Motor neuron (in vitro differentiated cells): ENCODE data around the gene PIH1D2. TPM values are rescaled to one million over a fixed set of nuclear protein-coding genes. Genes with fewer than 3 reads are reported as not detected.
"Not testable (repeated sequence)": the region's sequence is repeated elsewhere in the genome, so short reads cannot be mapped to it uniquely, and the experiment has no call there.

Source experiments
- ATAC-seq, 8 experiments: fragments of 200-7000 bp; cut with Tn5 transposase; replicated peaks in 6 of 8; 2 replicates each; pipeline ENCODE4 v1.8.0; 2021; ENCODE audit warnings: mild to moderate bottlenecking in 8 of 8, moderate library complexity in 8 of 8
- H3K27ac ChIP-seq, 2 donors: fragments of 250-450 bp; sonication (Bioruptor Pico); 2 replicates each; pipeline ENCODE4 v1.9.0; 2021; ENCODE audit warnings: antibody characterized with exemption in 2 of 2, mild to moderate bottlenecking in 2 of 2, moderate library complexity in 1 of 2
- H3K4me1 ChIP-seq, 2 donors: fragments of 250-450 bp; sonication (Bioruptor Pico); replicated peaks in 1 of 2; 2 replicates each; pipeline ENCODE4 v1.6.1; 2021; ENCODE audit warnings: antibody characterized with exemption in 2 of 2, mild to moderate bottlenecking in 2 of 2, moderate library complexity in 1 of 2
- H3K4me3 ChIP-seq, 5 donors: fragments of 250-450 bp; sonication (Bioruptor Pico); 2 replicates each; pipeline ENCODE4 v1.9.0; 2021; ENCODE audit warnings: antibody characterized with exemption in 5 of 5, mild to moderate bottlenecking in 5 of 5, moderate library complexity in 4 of 5
- WGBS, 10 experiments: fragments of 450-650 bp; shearing (Covaris generic); methylation state at CpG; one replicate each; pipeline ENCODE4 v1.0.0; 2022; 5-methylcytosine and 5-hydroxymethylcytosine counted together
- in situ Hi-C, 9 experiments: fragments of 400-800 bp; cut with MboI; loops; one replicate each; pipeline ENCODE4 v1.15.0; 2021; ENCODE audit warnings: low sequenced_read_pairs in 9 of 9, low pct_unique_long_range_greater_than_20kb in 2 of 9; ENCODE audit not compliant: unreplicated experiment in 9 of 9
- total RNA-seq, 8 experiments: library from RNA; unstranded; fragments of 300-600 nt; gene quantifications; 2 replicates each; pipeline versions ENCODE4 v1.2.3 to v1.2.4, GENCODE V29; 2022

PIH1D2 gene
- total RNA-seq, 8 experiments from 2014 or later, result 2.1 to 20.3 (median 3.2) TPM

GRCh38 chr11:112048256-112048655, 25.6 kb downstream of the PIH1D2 start:
- H3K4me1 ChIP-seq, H3K27ac ChIP-seq, ATAC-seq, H3K4me3 ChIP-seq, in situ Hi-C loops: not testable (repeated sequence)
- WGBS, 10 experiments, result 88 to 100% (median 100%) methylated on average over 1 to 3 of the region's 3 CpGs; no CpG with 5 or more reads in 1 of the 10 experiments

- WGBS, 10 experiments, result 80 to 100% (median 100%) methylated on average over 1 of the region's 2 CpGs; no CpG with 5 or more reads in 6 of the 10 experiments
- in situ Hi-C loops, H3K27ac ChIP-seq: not testable (repeated sequence)
Measured at GRCh38 chr11:112046647-112047046, 27.2 kb downstream of the PIH1D2 start.

DNA sequence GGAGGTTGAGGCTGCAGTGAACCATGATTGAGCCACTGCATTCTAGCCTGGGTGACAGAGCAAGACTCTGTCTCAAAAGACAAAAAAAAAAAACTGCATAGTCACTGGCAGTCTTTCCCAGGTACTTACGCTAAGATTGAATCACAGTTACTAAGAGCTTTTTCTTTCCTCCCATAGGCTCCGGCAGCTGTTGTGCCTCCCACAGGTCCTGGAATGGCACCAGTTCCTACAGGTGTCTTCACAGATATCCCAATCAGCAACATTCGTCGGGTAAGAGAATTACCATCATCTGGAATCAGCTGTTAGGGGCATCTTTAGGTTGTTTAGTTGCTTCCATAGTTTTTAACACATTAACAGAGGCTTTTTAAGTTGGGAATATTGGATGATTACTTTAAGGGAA, 28.9 kb downstream of the PIH1D2 start:
- H3K4me1 ChIP-seq, result no peaks in the 10 kb centered on the region
- WGBS, 10 experiments, result 92 to 100% (median 100%) methylated on average over 1 to 4 of the region's 4 CpGs; no CpG with 5 or more reads in 3 of the 10 experiments
- in situ Hi-C loops, result no loop called here
- no peak for ATAC-seq
- no peak overlapping the region for H3K4me3 ChIP-seq
- no peak overlapping the region for H3K27ac ChIP-seq

More at GRCh38 chr11:112046647-112047046, 27.2 kb downstream of the PIH1D2 start:
- H3K4me1 ChIP-seq, H3K4me3 ChIP-seq, ATAC-seq: not testable (repeated sequence)

DNA sequence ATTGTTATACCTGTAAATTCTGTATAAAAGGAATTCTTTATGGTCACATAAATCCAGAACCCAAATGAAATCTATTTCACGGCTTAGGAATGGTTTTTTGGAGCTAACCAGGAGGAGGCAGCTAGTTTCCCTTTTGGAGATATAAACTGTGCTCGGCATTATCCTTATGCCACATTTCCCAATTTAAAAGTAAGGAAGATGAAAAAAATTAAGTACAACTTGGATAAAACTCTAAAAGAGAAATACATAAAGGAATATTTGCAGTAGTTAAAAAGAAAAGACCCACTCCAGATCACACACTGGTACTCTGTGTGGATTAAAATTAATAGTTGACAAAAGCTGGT, 30.9 kb downstream of the PIH1D2 start:
- H3K27ac ChIP-seq, result no peak overlapping the region
- in situ Hi-C loops, result no loop called here
- 70 to 100% (median 100%) methylated on average over 1 to 2 of the region's 2 CpGs; no CpG with 5 or more reads in 1 of the 10 experiments for WGBS, 10 experiments
- no peaks in the 10 kb centered on the region for H3K4me1 ChIP-seq
- no peak overlapping the region for H3K4me3 ChIP-seq
- ATAC-seq, result no peak

GRCh38 chr11:112042161-112042960, 31.5 kb downstream of the PIH1D2 start:
- in situ Hi-C loops, result no loop called here
- Histone ChIP-seq H3K4me3 (no peak overlapping the region), H3K4me1 (no peaks in the 10 kb centered on the region), H3K27ac (no peak overlapping the region)
- ATAC-seq, result no peak
- 51 to 94% (median 85%) methylated on average over 3 to 6 of the region's 6 CpGs for WGBS, 10 experiments

DNA sequence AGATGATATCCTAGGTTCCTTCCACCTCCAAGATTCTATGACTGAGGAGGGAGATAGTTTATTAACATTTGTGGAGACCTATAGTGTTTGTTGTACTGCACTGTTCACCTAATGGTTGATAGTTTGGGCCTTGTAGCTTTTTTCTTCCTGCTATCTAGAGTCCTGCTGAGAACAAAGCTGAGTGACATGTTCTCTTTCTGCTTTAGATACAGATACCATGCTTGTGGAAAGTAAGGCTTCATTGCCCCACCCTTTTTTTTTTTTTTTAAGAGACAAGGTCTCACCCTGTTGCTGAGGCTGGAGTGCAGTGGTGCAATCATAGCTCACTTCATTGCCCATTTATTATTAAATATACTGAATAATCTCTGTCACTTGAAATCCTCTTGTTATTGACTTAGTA, 36.3 kb downstream of the PIH1D2 start:
- no peak overlapping the region for H3K27ac ChIP-seq
- in situ Hi-C loops, result no loop called here
- ATAC-seq, result no peak
- no peak overlapping the region for H3K4me3 ChIP-seq
- no peaks in the 10 kb centered on the region for H3K4me1 ChIP-seq

DNA sequence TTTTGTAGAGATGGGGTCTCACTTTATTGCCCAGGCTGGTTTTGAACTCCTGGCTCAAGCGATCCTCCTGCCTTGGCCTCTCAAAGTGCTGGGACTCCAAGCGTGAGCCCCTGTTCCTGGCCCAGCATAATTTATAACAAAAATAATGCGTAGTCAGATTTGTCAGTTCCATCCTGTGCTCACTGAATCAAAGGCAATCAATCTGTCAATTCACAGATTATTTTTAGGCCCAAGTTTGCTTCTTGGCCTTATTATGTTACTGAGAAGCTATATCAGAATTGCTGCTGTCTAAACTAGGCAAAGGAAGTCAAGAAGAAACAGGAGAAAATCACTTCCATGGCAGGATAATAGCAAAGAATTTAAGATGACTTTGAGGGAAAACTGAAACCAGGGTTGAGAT, 39.9 kb downstream of the PIH1D2 start:
- in situ Hi-C loops, result no loop called here
- 87 to 100% (median 100%) methylated on average over 2 to 3 of the region's 3 CpGs; no CpG with 5 or more reads in 2 of the 10 experiments for WGBS, 10 experiments
- no peak for ATAC-seq
- no peaks in the 10 kb centered on the region for H3K4me1 ChIP-seq
- H3K4me3 ChIP-seq, result no peak overlapping the region
- no peak overlapping the region for H3K27ac ChIP-seq

GRCh38 chr11:112029460-112029859, 44.4 kb downstream of the PIH1D2 start:
- ATAC-seq, result no peak
- Histone ChIP-seq H3K4me1 (peaks cover 0 to 3% of the 10 kb centered on the region in 2 donors), H3K27ac (no peak overlapping the region), H3K4me3 (no peak overlapping the region)
- WGBS, 10 experiments, result 90 to 100% (median 100%) methylated on average over 1 to 2 of the region's 2 CpGs; no CpG with 5 or more reads in 4 of the 10 experiments
- in situ Hi-C loops, result no loop called here

DNA sequence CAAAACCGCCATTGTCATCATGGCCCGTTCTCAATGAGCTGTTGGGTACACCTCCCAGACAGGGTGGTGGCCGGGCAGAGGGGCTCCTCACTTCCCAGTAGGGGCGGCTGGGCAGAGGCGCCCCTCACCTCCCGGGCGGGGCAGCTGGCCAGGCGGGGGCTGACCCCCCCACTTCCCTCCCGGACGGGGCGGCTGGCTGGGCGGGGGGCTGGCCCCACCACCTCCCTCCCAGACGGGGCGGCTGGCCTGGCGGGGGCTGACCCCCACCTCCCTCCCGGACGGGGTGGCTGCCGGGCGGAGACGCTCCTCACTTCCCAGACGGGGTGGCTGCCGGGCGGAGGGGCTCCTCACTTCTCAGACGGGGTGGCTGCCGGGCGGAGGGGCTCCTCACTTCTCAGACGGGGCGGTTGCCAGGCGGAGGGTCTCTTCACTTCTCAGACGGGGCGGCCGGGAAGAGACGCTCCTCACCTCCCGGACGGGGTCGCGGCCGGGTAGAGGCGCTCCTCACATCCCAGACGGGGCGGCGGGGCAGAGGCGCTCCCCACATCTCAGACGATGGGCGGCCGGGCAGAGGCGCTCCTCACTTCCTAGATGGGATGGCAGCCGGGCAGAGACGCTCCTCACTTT, 46.9 kb downstream of the PIH1D2 start:
- H3K4me3 ChIP-seq, in situ Hi-C loops, H3K27ac ChIP-seq, H3K4me1 ChIP-seq, ATAC-seq: not testable (repeated sequence)
- WGBS, 10 experiments, result no CpG with 5 or more reads among the region's 49 CpGs

DNA sequence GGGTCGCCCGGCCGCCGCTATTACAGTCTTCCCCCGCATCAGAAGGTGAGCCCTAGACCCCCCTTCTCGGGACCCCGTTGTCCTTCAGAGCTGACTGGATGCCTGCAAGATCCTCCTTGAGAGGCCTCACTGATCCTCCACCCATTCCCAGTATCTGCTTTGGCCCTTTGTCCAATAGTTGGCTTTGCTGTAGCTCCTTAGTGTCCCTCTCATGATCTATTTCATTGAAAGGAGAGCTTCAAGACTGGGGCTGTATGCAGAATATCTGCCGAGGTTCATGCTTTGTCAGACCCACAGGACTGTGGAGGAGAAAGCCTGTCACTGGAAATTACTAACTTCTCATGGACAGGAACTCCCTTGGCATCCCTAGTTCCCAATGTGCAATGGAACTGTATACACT, 48.1 kb downstream of the PIH1D2 start:
- H3K27ac ChIP-seq, result peak overlapping the region; percentile 92 to 95
- peak overlapping the region; percentile 63 to 91 (median 77) for H3K4me3 ChIP-seq
- ATAC-seq, result peak in 5 of 8 experiments; percentile 15 to 54 (median 41)
- H3K4me1 ChIP-seq, result peaks cover 4 to 8% of the 10 kb centered on the region in 2 donors
- 0 to 14% (median 0%) methylated on average over 1 of the region's 8 CpGs; no CpG with 5 or more reads in 5 of the 10 experiments for WGBS, 10 experiments
- in situ Hi-C loops, result no loop called here

DNA sequence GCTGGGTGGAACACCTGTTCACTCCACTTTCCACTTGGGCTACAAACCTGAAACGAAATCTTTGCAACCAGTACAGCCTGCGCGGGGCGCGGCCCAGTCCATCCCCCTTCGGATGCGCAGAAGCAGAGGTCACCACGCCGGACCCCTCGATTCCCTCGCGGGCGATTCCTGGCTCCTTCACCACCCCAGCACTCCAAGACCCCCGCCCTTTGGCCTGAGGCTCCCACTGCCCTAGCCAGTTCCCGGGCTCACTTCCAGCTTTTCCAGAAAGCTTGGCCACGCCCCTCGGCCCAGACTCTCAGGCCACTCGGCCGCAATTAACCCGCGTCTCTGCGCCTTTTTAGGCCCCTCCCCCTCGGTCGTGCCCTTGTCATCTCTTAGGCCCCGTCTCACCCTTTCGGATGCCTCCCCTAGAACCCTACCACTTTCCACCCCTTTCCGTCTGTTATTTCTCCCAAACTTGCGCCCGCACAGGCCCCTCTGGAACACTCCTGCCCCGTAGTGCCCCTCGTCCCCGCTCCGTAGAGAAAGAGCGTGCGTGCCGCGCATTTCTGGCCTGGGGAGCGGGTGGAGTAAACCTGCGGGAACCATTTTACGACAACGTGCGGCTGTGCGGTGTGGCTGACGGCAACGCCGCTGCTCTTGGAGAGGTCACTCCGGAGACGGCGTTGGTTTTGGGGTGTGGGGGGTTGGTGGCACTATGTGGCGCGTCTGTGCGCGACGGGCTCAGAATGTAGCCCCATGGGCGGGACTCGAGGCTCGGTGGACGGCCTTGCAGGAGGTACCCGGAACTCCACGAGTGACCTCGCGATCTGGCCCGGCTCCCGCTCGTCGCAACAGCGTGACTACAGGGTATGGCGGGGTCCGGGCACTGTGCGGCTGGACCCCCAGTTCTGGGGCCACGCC, 48.8 kb downstream of the PIH1D2 start, which contains the start of gene DLAT:
Gene DLAT, plus strand, starts transcription at position 636 of the 906 bp plus-strand sequence. Its CDS starts 65 bp downstream, at position 701.
- Histone ChIP-seq H3K4me3 (peak within 1 kb of the TSS; percentile 63 to 91 (median 77)), H3K27ac (peak within 1 kb of the TSS; percentile 92 to 95), H3K4me1 (peaks cover 4 to 8% of the 10 kb centered on the region in 2 donors)
- peak; percentile 82 to 91 (median 90) for ATAC-seq
- 0 to 4% (median 1%) methylated on average over 5 to 42 of the region's 71 CpGs; no CpG with 5 or more reads in 4 of the 10 experiments for WGBS, 10 experiments
- in situ Hi-C loops, result loop anchor here in 1 of 9 experiments (25.0 kb wide), 1 partner anchor 163 kb away; the partner anchor contains the start of gene ALG9

DNA sequence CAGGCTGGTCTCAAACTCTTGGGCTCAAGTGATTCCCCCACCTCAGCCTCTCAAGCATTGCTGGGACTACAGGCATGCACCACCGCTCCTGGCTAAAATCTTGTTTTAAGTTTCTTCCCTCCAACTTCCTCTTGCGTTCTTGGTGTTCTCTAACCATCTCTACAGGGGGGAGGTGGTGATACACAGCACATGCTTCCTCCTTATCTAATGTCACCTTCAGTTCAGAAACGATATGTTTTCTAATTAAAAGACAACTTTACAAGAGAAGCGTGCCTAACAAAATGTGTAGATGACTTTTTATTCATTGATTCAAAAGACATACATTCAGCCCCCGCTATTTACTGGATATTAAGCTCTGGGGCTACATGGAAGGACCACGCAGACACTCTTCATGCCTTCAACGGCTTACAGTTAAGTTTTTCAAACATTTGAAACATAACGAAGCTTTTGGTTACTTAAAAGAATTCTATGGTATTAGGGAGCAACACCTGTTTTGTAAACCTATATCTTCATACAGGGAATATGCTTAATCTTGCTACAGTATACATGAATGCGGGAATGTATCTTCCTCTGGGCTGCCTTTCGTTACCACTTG, 49.5 kb downstream of the PIH1D2 start:
- in situ Hi-C loops, result loop anchor here in 1 of 9 experiments (25.0 kb wide), 1 partner anchor 162 kb away; the partner anchor contains the start of gene ALG9
- H3K4me1 ChIP-seq, result peaks cover 4 to 8% of the 10 kb centered on the region in 2 donors
- ATAC-seq, result no peak
- WGBS, 10 experiments, result 0 to 47% (median 15%) methylated on average over 3 to 10 of the region's 10 CpGs
- peak overlapping the region; percentile 63 to 91 (median 77) for H3K4me3 ChIP-seq
- peak overlapping the region; percentile 92 to 95 for H3K27ac ChIP-seq
